Measurements from ENCODE around the gene ADRA2C. TPM values are rescaled to one million over a fixed set of nuclear protein-coding genes. Genes with fewer than 3 reads are reported as not detected.

The ADRA2C gene
- total RNA-seq, 2 experiments from 2014 or later, result not detected

DNA sequence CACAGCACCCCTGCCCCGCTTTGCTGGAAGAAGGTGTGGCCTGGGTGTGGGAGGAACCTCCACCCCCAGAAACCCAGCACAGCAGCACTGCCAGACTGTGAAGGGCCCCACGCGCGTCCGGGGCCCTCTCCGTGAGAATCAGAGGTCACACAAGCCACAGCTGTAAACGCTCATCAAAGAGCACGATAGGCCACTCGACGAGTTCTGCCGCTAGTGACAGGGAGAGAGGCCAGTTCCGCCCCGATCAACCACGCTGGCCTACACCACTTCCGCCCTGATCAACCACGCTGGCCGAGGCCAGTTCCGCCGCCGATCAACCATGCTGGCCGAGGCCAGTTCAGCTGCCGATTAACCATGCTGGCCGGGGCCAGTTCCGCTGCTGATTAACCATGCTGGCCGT, 25.9 kb upstream of the ADRA2C start:
- DNase-seq, result no peak
- Mint-ChIP-seq H3K4me1 (ENCODE audit: low read depth) (no peaks in the 10 kb centered on the region), H3K27ac (no peak overlapping the region), H3K27me3 (ENCODE audit: low read depth) (peaks cover 36% of the 10 kb centered on the region), H3K9me3 (peaks cover 3% of the 10 kb centered on the region), H3K4me3 (no peak overlapping the region), H3K36me3 (ENCODE audit: low read depth) (no peaks in the 10 kb centered on the region)
- CTCF ChIA-PET, result no interaction called here
- intact Hi-C loops (cut with micrococcal nuclease), result no loop called here

DNA sequence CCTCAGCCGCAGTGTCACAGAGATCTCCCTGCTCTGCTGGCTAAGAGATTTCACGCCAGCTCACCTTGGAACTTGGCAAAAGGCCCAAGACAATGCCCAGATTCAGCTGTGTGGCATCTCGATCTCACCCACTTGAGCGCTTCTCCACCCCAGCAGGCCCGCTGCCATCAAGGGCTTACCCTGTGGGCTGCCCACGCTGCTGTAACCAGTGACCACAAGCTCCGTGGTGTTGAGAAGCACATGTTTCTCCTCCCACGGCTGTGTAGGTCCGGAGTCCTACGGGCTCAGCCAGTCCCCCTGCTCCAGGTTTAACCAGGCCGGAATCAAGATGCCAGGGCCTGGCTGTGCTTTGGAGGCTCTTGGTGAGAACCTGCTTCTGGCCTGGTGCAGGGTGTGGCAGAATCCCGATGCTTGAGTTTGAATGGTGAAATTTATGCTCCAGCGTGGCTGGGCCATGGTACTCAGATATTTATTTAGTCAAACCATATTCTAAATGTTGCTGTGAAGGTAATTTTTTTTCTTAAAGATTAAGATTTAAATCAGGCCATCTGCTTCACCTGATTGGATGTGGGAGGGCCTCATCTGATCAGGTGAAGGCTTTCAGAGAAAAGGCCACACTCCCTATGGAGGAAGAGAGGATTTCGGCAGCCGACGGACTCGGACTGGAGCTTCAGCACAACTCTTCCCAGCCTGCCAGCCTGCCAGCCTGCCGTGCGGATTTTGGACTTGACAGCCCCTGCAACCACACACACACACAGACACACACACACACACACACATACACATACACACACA, 24.8 kb upstream of the ADRA2C start:
- no peak overlapping the region for H3K4me3 Mint-ChIP-seq
- DNase-seq, result no peak
- no peak overlapping the region for H3K27ac Mint-ChIP-seq
- H3K36me3 Mint-ChIP-seq (ENCODE audit: low read depth), result no peaks in the 10 kb centered on the region
- intact Hi-C loops (cut with micrococcal nuclease), result no loop called here
- no peaks in the 10 kb centered on the region for H3K4me1 Mint-ChIP-seq (ENCODE audit: low read depth)
- H3K27me3 Mint-ChIP-seq (ENCODE audit: low read depth), result peaks cover 44% of the 10 kb centered on the region
- peaks cover 2% of the 10 kb centered on the region for H3K9me3 Mint-ChIP-seq
- CTCF ChIA-PET, result no interaction called here

- CTCF ChIA-PET, result no interaction called here
- H3K36me3 Mint-ChIP-seq (ENCODE audit: low read depth), result no peaks in the 10 kb centered on the region
Measured at GRCh38 chr4:3742610-3743009, 23.6 kb upstream of the ADRA2C start.

DNA sequence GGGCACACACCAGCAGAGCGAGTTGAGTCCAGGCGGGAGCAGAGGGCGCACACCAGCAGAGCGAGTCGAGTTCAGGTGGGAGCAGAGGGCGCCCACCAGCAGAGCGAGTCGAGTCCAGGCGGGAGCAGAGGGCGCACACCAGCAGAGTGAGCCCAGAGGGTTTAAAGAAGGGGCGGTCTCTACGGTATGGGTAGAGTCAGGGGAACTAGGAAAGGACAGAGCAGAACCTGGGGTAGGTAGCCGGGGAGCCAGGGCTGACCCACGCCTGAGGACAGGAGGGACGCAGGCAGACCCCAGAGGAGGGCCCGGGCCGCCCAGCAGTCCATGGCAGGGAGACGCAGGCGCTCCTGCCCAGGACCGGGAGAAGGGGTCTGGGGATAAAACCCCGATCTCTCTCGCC, 22.0 kb upstream of the ADRA2C start:
- Mint-ChIP-seq H3K27ac (no peak overlapping the region), H3K4me3 (no peak overlapping the region), H3K9me3 (peaks cover 2% of the 10 kb centered on the region), H3K4me1 (ENCODE audit: low read depth) (no peaks in the 10 kb centered on the region), H3K36me3 (ENCODE audit: low read depth) (no peaks in the 10 kb centered on the region), H3K27me3 (ENCODE audit: low read depth) (peaks cover 46% of the 10 kb centered on the region)
- CTCF ChIA-PET, result no interaction called here
- intact Hi-C loops (cut with micrococcal nuclease), result no loop called here
- DNase-seq, result no peak

More at GRCh38 chr4:3742610-3743009, 23.6 kb upstream of the ADRA2C start:
- Mint-ChIP-seq H3K9me3 (peaks cover 2% of the 10 kb centered on the region), H3K4me3 (no peak overlapping the region), H3K27ac (no peak overlapping the region), H3K4me1 (ENCODE audit: low read depth) (no peaks in the 10 kb centered on the region), H3K27me3 (ENCODE audit: low read depth) (peaks cover 47% of the 10 kb centered on the region)
- DNase-seq, result no peak
- intact Hi-C loops (cut with micrococcal nuclease), result no loop called here

- no peaks in the 10 kb centered on the region for H3K36me3 Mint-ChIP-seq (ENCODE audit: low read depth)
- H3K27me3 Mint-ChIP-seq (ENCODE audit: low read depth), result peaks cover 49% of the 10 kb centered on the region
- CTCF ChIA-PET, result no interaction called here
- intact Hi-C loops (cut with micrococcal nuclease), result loop anchor here (5.0 kb wide), 1 partner anchor 137 kb away; no protein-coding TSS in a partner anchor
- H3K4me1 Mint-ChIP-seq (ENCODE audit: low read depth), result no peaks in the 10 kb centered on the region
- no peak overlapping the region for H3K27ac Mint-ChIP-seq
- no peak for DNase-seq
- H3K4me3 Mint-ChIP-seq, result no peak overlapping the region
- H3K9me3 Mint-ChIP-seq, result peaks cover 2% of the 10 kb centered on the region
Measured at GRCh38 chr4:3744901-3745300, 21.3 kb upstream of the ADRA2C start.

- intact Hi-C loops (cut with micrococcal nuclease), result loop anchor here (5.0 kb wide), 1 partner anchor 136 kb away; no protein-coding TSS in a partner anchor
Measured at GRCh38 chr4:3745886-3746656, 20.1 kb upstream of the ADRA2C start.

GRCh38 chr4:3746701-3747580, 19.2 kb upstream of the ADRA2C start:
- Mint-ChIP-seq H3K27ac (no peak overlapping the region), H3K4me1 (ENCODE audit: low read depth) (no peaks in the 10 kb centered on the region), H3K27me3 (ENCODE audit: low read depth) (peaks cover 43% of the 10 kb centered on the region), H3K4me3 (no peak overlapping the region), H3K36me3 (ENCODE audit: low read depth) (no peaks in the 10 kb centered on the region), H3K9me3 (peaks cover 2% of the 10 kb centered on the region)
- DNase-seq, result no peak
- CTCF ChIA-PET, result interaction anchor here (0.9 to 1.3 kb wide), 2 partner anchors 14 to 18 kb away, joined by 3 read pairs; no protein-coding TSS in a partner anchor
- intact Hi-C loops (cut with micrococcal nuclease), result loop anchor here (5.0 kb wide), 1 partner anchor 135 kb away; no protein-coding TSS in a partner anchor

More at GRCh38 chr4:3745886-3746656, 20.1 kb upstream of the ADRA2C start:
- peaks cover 2% of the 10 kb centered on the region for H3K9me3 Mint-ChIP-seq
- H3K27me3 Mint-ChIP-seq (ENCODE audit: low read depth), result peaks cover 43% of the 10 kb centered on the region
- CTCF ChIA-PET, result no interaction called here
- no peak for DNase-seq
- H3K36me3 Mint-ChIP-seq (ENCODE audit: low read depth), result no peaks in the 10 kb centered on the region
- H3K4me1 Mint-ChIP-seq (ENCODE audit: low read depth), result no peaks in the 10 kb centered on the region
- H3K4me3 Mint-ChIP-seq, result no peak overlapping the region
- H3K27ac Mint-ChIP-seq, result no peak overlapping the region

GRCh38 chr4:3747581-3747904, 18.6 kb upstream of the ADRA2C start:
- no peak for DNase-seq
- no peak overlapping the region for H3K4me3 Mint-ChIP-seq
- intact Hi-C loops (cut with micrococcal nuclease), result loop anchor here (5.0 kb wide), 1 partner anchor 135 kb away; no protein-coding TSS in a partner anchor
- CTCF ChIA-PET, result interaction anchor here (0.9 to 1.3 kb wide), 2 partner anchors 13 to 18 kb away, joined by 3 read pairs; no protein-coding TSS in a partner anchor
- H3K27me3 Mint-ChIP-seq (ENCODE audit: low read depth), result peaks cover 38% of the 10 kb centered on the region
- no peak overlapping the region for H3K27ac Mint-ChIP-seq
- H3K36me3 Mint-ChIP-seq (ENCODE audit: low read depth), result no peaks in the 10 kb centered on the region
- no peaks in the 10 kb centered on the region for H3K4me1 Mint-ChIP-seq (ENCODE audit: low read depth)
- peaks cover 2% of the 10 kb centered on the region for H3K9me3 Mint-ChIP-seq

DNA sequence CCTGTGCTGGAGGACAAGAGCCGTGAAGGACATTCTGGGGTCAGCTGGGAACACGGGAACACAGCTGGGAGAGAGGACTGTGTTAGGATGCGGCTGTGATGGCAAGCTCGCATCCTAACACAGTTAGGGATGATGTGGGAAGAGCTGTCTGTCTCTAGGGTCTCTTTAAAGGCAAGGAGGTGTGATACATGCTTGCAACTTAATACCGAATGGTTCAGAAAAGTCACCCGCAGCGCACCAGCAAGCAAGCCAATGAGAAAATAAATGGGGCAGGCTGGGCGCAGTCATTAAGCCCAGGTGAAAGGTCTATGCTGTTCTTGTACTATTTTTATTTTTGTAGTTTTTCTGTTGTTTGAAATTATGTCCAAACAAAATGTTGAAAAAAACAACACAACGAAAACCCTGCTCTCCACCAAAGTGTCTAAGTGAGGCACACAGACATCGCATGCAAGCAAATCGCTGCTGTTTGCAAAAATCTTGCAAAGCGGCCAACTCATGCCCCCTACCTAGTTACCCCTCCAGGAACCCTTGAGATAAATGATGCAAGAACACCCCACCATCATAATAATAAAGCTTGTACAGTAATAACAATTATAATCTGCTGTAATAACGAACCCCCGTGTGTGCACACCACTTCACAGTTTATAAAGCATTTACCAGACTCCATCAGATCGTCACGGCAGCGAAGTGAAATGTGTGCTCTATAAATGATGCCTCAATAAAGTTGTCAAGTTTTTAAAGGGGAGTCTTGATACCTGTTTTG, 17.9 kb upstream of the ADRA2C start:
- DNase-seq, result no peak
- Mint-ChIP-seq H3K27ac (no peak overlapping the region), H3K4me1 (ENCODE audit: low read depth) (no peaks in the 10 kb centered on the region), H3K27me3 (ENCODE audit: low read depth) (peaks cover 32% of the 10 kb centered on the region), H3K36me3 (ENCODE audit: low read depth) (no peaks in the 10 kb centered on the region), H3K9me3 (peaks cover 2% of the 10 kb centered on the region), H3K4me3 (no peak overlapping the region)
- intact Hi-C loops (cut with micrococcal nuclease), result loop anchor here (5.0 kb wide), 1 partner anchor 134 kb away; no protein-coding TSS in a partner anchor
- CTCF ChIA-PET, result interaction anchor here (0.9 to 1.3 kb wide), 2 partner anchors 17 to 134 kb away, joined by 3 read pairs; no protein-coding TSS in a partner anchor

GRCh38 chr4:3749081-3749480, 17.1 kb upstream of the ADRA2C start:
- intact Hi-C loops (cut with micrococcal nuclease), result loop anchor here (5.0 kb wide), 1 partner anchor 133 kb away; no protein-coding TSS in a partner anchor
- Mint-ChIP-seq H3K9me3 (peaks cover 2% of the 10 kb centered on the region), H3K4me1 (ENCODE audit: low read depth) (no peaks in the 10 kb centered on the region), H3K36me3 (ENCODE audit: low read depth) (no peaks in the 10 kb centered on the region), H3K4me3 (no peak overlapping the region), H3K27me3 (ENCODE audit: low read depth) (peaks cover 25% of the 10 kb centered on the region), H3K27ac (no peak overlapping the region)
- DNase-seq, result no peak
- CTCF ChIA-PET, result no interaction called here

GRCh38 chr4:3750334-3750733, 15.9 kb upstream of the ADRA2C start:
- H3K4me1 Mint-ChIP-seq (ENCODE audit: low read depth), result no peaks in the 10 kb centered on the region
- H3K4me3 Mint-ChIP-seq, result no peak overlapping the region
- peaks cover 2% of the 10 kb centered on the region for H3K9me3 Mint-ChIP-seq
- intact Hi-C loops (cut with micrococcal nuclease), result no loop called here
- no peak overlapping the region for H3K27ac Mint-ChIP-seq
- no peaks in the 10 kb centered on the region for H3K36me3 Mint-ChIP-seq (ENCODE audit: low read depth)
- DNase-seq, result no peak
- H3K27me3 Mint-ChIP-seq (ENCODE audit: low read depth), result peaks cover 15% of the 10 kb centered on the region
- CTCF ChIA-PET, result no interaction called here
